HG02981 (cell line): ENCODE measurements around the gene HELZ.

Experiments
- ATAC-seq: cut with Tn5 transposase; IDR thresholded peaks from one replicate; pipeline ENCODE4 v1.9.1; 2021; ENCODE audit warnings: mild to moderate bottlenecking, moderate library complexity; ENCODE audit not compliant: unreplicated experiment

The HELZ gene

GRCh38 chr17:67088639-67089038 lies 156.4 kb downstream of the HELZ start:
- ATAC-seq: no peak

DNA sequence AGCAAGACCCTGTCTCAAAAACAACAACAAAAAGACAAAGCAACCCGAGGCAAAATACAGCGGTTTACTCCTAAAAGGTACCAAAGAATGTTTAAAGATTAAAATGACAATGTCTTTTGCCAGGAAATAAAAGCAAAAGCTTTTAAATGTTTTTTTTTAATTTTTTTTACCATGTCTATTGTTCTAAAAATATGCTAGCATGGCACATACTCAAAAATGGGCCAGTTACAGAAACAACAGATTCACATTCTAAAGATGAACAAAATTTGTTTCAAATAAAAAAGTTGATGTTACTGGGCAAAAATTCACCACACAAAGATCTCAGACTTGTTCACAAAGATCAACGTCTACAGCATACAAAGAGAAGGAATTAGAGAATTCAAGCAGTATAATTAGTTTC lies 159.6 kb downstream of the HELZ start:
- no peak for ATAC-seq

DNA sequence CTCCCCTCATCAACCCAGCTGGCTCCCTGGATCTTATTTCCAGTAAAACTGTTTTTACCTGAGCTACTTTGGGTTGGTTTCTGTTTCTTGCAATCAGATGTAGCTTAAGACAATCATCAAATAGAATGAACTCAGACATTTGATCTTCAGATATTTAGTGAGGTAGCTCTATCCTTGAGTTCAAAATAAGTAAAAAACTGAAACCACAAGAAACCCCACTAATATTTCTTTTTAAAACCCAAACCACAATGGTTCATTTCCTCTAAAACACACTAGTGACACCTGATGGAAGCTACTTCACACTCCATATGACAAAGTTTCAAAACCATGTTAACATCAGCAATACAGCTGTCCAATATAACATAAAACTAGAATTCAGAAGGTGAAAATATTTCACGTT lies 162.9 kb downstream of the HELZ start:
- ATAC-seq: peak; percentile 78

GRCh38 chr17:67080804-67081203 lies 164.2 kb downstream of the HELZ start:
- ATAC-seq: no peak

GRCh38 chr17:67079491-67079890 lies 165.5 kb downstream of the HELZ start:
- no peak for ATAC-seq

- ATAC-seq: no peak
Measured at GRCh38 chr17:67078292-67078691, 166.7 kb downstream of the HELZ start.

DNA sequence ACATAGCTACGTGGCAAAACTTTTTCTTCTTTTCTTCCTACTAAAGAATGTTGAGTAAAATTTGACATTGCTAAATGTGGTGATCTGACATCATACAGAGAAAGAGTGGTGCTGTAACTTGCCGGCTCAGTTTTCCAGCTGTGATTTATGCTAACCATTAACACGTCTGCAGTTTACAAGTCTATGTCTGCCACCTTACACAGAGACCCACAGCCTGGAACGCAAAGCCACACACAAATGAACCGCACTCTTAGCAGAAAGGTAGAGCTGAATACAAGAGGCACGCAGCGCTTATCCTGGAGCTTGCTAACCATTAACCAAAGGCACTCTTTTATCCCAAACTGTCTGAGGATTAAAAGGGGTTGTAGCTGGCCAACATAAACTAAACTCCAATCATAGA lies 168.7 kb downstream of the HELZ start:
- ATAC-seq: no peak

GRCh38 chr17:67074781-67075180 lies 170.2 kb downstream of the HELZ start:
- ATAC-seq: no peak

DNA sequence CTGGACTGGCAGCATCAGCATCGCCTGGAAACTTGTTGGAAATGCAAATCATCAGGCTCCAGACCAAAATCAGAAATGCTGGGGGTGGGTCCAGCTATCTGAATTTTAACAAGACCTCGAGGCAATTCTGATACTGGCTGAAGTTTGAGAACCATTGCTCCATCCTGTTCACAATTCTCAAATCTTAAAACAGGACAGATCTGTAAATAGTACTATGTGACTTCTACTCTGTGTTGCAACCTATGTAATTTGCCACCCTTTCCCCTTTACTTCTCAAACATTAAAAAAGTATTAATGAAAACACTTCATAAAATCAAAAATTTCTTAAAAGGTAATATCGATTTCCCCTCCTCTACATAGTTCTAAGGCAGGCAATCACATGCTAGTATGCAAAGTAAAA lies 172.1 kb downstream of the HELZ start:
- ATAC-seq: no peak

- no peak for ATAC-seq
Measured at GRCh38 chr17:67071595-67071994, 173.4 kb downstream of the HELZ start.

DNA sequence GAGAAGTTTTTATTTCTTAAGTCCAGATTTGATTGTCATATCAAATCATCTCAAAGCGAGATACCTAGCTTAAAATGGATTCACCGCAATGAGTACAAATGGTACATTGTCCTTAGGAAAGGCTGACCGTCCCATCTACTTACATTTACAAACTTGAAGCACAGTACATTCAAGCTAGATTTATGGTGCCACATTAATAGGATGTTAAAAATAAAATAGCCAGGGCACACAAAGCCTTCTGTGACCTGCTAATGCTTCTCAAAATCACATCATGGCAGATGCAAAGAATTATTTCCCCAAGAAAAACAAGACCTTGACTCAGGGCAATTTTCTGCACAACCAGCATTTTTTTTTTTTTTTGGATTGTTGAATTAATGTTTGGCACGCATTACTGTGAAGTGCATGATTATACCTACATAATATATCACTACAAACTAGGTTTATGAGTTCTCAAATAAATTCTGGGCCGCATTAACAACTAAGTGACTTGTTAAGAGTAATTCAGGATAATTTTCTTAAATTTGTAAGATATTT lies 175.3 kb downstream of the HELZ start:
- ATAC-seq: no peak

GRCh38 chr17:67068999-67069398 lies 176.0 kb downstream of the HELZ start:
- no peak for ATAC-seq

DNA sequence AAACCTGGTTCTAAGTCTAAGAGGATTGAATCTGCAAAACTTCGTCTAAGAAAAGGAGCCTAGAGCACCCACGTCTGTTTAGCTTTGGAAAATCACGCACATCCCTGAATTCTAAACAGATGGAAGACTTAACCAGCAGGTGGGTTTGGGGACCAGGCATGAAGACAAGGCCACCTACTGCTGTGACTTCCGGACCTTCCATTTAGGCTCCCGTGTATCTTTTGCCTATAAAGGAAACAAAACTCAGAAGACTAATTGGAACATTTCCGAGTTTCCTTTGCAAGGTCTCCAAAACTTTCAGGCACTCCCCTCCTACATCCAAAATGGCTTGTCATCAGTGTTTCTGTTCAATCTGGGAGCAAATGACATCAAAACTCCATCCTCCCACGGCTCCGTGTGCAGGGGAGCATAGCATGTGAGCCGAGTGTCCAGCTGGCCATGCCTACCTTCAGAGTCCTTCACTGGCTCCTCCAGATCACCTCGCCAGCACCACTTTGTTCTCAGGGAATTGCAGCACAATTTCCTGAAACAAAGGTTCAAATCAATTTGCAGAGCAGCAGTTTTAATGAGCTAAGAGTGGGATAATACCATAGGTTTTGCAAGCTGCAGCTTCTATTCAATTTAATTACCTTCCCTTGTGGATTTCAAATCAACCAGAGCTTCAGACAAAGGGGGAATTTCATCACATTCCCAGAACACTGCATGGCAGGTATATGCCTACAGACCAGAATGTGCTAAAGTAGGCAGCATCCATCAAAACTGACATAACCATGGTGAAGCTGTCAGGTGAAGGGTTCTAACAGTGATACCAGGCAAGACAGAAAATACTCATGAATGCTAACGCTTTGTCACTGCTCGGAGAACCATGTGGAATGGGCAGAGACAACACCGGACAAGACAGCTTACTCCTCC lies 177.2 kb downstream of the HELZ start:
- no peak for ATAC-seq

GRCh38 chr17:67066717-67067116 lies 178.3 kb downstream of the HELZ start:
- no peak for ATAC-seq

DNA sequence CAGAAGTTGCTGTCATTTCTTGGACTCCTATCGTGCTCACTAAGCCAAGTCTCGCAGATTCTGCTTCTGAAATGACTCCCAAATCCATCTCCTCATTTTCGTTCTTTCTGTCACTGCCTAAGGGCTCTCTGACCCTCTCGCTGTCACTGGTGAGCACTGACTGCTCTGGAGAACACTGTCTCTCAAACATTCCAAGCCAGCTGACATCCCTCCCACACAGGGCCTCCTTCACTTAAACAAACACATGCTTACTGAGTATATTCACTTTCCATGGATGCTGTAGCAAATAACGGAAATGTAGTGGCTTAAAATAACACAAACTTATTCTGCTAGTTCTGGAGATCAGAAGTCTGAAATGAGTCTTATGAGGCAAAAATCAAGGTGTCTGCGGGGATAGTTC lies 181.9 kb downstream of the HELZ start:
- no peak for ATAC-seq

GRCh38 chr17:67059372-67059771 lies 185.6 kb downstream of the HELZ start:
- no peak for ATAC-seq

DNA sequence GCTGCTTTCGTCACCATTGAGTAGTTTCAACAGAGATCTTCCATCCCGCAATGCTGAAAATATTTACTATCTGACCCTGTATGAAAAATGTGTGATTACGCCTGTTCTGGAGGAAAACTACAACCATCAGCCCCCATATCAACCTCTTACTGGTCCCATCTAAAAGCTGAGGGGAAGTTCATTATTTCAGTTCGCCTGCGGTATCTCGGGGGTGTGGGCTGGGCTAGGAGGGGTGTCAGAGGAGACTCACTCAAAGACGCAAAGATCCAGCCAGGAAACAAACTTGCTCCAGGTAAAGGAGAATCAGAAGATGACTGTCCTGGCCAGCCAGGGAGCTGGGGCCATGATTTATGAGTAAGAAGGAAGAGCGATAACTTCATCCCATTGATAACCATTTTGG lies 187.0 kb downstream of the HELZ start:
- ATAC-seq: no peak

GRCh38 chr17:67056746-67057490 lies 188.1 kb downstream of the HELZ start:
- no peak for ATAC-seq

DNA sequence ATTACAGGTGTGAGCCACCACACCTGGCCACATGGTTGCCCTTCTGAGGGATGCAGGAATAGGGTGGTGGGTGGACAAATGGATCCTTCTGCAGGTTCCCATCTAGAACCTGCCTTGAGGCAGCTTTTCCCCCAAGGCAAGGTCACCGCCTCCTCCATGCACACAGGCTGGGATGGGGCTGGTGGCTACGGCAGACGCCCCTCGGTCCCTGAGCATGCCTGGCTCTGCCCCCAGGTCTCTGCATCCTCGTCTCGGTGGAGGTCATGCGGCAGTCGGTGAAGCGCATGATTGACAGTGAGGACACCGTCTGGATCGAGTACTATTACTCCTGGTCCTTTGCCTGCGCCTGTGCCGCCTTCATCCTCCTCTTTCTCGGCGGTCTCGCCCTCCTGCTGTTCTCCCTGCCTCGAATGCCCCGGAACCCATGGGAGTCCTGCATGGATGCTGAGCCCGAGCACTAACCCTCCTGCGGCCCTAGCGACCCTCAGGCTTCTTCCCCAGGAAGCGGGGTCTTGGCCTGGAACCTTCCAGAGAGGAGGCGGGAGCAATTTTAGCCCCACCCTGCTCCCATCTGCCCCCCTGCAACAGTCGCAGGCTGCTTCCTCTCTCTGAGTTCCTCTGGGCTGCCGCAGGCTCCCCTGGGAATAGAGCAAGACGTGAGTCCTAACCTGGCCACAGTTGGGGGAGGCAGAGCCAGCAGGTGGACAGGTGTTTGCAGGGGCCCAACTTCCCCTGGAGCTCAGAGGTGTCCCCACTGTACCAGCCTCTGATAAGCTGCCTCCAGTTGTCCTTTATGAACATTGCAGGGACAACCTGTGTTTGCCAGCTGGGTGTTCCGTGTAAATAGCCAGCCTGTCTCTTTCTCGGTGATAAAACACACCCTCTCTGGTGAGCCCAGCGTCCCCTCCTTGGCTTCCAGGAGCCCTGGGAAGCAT lies 188.9 kb downstream of the HELZ start:
- ATAC-seq: no peak

GRCh38 chr17:67055041-67055443 lies 190.0 kb downstream of the HELZ start:
- ATAC-seq: no peak

GRCh38 chr17:67054608-67055007 lies 190.4 kb downstream of the HELZ start:
- no peak for ATAC-seq
